GM20431 (cell line): Measurements from ENCODE around the gene SLC49A3.
"Not testable (repeated sequence)": the region's sequence is repeated elsewhere in the genome, so short reads cannot be mapped to it uniquely, and the experiment has no call there.

Experiments used
- in situ Hi-C: fragments of 300-500 bp; cut with MseI, MboI; formaldehyde crosslinking; loops from one replicate; pipeline ENCODE4 v1.15.0; 2020; ENCODE audit warnings: low sequenced_read_pairs; ENCODE audit not compliant: unreplicated experiment

SLC49A3 gene

GRCh38 chr4:656436-657337 is 32.3 kb downstream of the SLC49A3 start:
- in situ Hi-C loops: no loop called here

DNA sequence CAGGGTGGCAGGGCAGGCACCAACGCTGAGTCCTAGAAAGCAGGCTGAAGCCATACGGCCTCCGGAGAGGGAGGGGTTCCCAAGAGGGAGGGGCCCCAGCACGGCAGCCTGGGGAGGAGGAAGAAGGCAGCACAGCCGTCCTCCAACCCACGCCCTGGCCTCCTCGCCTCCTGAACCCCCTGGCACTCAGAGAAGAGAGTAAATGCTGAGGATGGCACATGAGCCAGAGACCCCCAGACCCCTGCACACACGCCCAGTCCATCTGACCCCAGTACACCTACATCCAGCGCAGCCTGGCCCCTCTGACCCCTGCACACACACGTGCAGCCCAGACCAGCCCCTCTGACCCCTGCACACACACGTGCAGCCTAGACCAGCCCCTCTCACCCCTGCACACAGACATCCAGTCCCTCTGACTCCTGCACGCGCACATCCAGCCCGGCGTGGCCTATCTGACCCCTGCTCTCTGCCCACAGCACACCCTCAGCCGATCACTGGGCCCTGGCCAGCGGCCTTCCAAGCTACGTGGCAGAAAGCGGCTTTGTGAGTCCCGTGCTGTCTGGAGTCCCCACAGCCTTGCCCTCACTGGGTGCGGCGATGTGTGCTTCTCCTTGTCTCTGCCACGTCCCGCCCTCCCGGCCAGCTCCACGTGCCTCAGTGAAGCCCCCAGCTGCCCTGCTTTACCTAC is 33.3 kb downstream of the SLC49A3 start:
- in situ Hi-C loops: no loop called here

DNA sequence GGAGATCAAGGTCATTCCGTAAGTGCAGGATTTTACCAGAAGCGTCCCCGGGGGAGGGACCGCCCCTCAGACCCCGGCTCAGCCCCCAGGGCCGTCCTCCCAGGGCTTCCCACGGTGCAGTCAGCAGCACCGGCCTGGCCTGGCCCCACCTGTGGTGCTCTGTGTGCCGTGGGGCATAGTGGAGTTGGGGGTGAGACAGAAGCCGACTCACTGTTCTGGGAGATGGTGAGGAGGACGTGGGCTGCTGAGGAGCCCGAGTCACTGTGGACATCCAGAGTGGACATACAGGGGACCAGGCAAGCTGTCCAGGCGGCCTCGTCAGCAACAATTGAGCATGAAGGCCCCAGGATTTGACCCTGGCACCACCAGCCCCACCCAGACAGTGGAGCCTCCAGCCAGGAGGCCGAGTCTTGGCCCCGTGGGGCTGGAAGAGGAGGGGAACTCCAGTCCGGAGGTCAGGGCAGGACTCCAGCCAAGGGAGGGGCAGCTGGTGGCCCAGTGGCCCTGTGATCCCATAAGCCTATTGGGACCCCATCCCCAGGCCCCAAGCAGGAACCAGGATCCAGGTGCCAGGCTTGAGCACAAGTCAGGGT is 34.0 kb downstream of the SLC49A3 start:
- in situ Hi-C loops: no loop called here

- in situ Hi-C loops: no loop called here
These were observed 34.5 kb downstream of the SLC49A3 start for GRCh38 chr4:654503-654845.

DNA sequence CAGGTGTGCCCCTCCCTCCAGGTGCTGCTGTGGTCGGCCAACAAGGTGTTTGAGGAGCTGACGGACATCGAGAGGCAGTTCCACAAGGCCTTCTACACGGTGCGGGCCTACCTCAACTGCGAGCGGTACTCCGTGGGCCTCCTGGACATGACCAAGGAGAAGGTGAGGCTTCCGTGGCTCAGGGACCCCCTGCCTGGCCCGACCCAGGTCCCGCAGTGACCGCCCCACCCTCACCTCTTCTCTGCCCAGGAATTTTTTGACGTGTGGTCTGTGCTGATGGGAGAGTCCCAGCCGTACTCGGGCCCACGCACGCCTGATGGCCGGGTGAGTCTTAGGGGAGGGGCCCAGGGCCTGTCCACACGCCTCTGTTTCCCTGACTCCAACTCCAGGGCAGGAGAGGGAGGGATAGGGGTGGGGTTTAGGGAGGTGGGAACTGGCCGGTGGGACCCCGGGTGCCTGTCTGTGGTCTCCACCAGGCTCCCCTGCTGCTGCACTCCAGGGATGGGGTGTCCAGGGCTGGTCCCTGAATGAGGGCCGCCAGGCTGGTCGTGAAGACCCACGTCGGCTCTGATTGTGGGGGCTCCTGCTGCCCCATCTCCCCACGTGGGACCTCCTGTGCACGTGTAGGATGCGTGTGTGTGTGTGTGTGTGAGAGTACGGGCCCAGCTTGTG is 35.0 kb downstream of the SLC49A3 start:
- in situ Hi-C loops: no loop called here

GRCh38 chr4:653080-653821 is 35.7 kb downstream of the SLC49A3 start:
- in situ Hi-C loops: no loop called here

DNA sequence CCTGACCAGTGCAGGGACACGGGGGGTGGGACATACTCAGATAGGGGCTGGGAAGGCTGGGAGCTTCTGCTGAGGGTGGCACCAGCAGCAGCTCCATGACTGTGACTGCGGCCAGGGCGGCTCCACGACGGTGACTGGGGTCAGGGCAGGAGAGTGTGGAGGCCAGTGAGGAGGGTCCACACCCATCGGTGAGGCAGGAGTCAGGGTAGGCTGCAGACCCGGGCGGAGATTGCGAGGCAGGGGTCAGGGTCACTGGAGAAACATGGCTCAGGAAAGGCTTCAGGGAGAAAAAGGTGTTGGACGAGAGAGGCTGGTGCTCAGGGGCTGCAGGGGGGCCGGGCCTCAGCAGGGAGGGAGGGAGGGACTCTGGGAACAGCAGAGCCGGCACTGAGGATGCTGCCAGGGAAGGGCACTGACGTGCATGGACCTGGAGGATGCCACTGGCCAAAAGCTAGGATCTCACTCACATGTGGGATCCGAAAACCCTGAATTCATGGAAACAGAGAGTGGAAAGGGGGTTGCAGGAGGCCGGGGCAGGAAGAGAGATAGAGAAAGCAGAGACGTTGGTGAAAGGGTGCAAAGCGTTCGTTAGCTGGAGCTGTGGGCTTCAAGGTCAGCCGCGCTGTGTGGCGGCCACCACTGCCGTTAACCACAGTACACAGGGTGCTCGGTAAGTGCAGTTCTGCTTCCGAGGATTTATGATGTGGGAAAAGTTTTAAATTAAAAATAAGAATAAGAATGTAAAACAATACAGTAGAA is 36.9 kb downstream of the SLC49A3 start:
- in situ Hi-C loops: no loop called here

- in situ Hi-C loops: no loop called here
These were observed 37.7 kb downstream of the SLC49A3 start for GRCh38 chr4:650951-651883.

- in situ Hi-C loops: no loop called here
These were observed 38.5 kb downstream of the SLC49A3 start for GRCh38 chr4:650461-650860.

DNA sequence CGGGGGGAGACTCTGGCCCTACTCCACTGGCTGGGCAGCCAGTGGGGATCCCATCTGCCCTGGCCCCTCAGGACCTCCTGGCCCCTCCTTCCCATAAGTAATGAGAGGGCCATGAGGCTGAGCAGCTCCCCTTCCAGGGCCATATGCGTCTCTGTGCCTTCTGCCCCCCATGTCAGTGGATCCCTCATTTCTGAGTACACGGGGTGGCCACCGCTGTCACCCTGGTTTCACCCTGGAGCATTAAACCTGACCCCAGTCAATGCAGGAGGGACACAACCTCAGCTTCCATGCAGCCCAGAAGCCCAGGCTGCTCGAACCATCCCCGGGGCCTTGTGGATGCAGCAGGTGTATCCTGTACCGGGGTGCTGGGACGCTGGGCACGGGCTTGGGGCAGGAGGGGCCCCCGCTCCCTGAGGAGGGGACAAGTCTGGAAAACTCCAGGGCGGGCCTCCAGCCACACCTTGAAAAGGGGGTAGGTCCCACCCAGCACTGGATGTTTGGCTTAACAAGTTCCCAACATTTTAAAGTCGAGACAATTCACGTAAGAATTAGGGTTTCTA is 39.1 kb downstream of the SLC49A3 start:
- in situ Hi-C loops: no loop called here

GRCh38 chr4:649293-649625 is 39.7 kb downstream of the SLC49A3 start:
- in situ Hi-C loops: no loop called here

GRCh38 chr4:648579-649292 is 40.2 kb downstream of the SLC49A3 start:
- in situ Hi-C loops: no loop called here

- in situ Hi-C loops: no loop called here
These were observed 41.5 kb downstream of the SLC49A3 start for GRCh38 chr4:647481-647880.

GRCh38 chr4:646460-646859 is 42.5 kb downstream of the SLC49A3 start:
- in situ Hi-C loops: no loop called here

DNA sequence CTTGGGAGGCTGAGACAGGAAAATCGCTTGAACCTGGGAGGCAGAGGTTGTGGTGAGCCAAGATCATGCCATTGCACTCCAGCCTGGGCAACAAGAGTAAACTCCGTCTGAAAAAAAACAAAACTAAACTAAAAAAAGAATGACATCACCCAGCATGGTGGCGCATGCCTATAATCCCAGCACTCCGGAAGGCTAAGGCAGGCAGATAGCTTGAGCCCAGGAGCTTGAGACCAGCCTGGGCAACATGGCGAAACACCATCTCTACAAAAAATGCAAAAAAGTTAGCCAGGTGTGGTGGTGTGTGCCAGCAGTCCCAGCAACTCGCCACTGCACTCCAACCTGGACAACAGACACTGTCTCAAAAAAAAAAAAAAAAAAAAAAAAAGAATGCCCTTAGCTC is 46.6 kb downstream of the SLC49A3 start:
- in situ Hi-C loops: not testable (repeated sequence)

DNA sequence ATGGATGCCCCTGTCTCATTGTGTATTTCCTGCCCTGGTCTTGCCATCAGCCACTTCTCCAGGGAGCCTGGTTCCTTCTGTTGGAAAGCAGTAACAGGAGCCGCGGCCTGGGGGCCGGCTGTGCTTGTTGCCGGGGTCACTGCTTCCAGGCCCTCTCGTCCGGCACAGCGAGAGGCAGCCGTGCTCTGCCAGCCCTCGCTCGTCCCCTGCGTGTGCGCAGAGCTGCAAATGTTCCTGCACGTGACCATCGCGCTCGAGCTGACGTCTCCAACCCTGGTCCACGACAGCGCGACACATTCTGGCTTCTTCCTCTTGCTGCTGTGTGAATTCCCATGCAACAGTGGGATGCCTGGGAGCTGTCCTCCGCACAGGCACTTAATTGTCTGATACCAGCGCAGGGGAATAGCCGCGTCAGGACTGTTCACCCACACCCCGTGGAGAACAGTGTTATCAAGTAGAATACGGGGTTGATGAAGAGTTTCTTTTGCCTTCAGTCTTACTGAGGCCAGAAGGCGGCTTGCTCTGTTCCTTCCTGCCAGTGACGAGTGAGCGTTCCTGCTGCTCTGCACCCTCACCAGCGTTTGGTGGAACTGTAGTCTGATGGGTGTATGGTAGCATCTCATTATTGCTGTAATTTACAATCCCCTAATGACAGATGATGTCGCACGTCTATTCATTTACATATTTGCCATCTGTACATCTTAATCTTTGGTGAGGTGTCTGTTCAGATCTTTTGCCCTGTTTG is 51.2 kb downstream of the SLC49A3 start:
- in situ Hi-C loops: no loop called here

- in situ Hi-C loops: no loop called here
These were observed 52.3 kb downstream of the SLC49A3 start for GRCh38 chr4:636628-637159.
